GM23338 (cell line): Measurements from ENCODE around the gene USP49. TPM values are rescaled to one million over a fixed set of nuclear protein-coding genes. Genes with fewer than 3 reads are reported as not detected.

ENCODE experiments used
- ATAC-seq: fragments of 200-7000 bp; cut with Tn5 transposase; 3 replicates; pipeline ENCODE4 v1.9.1; 2020
- DNase-seq: peaks from one replicate; pipeline ENCODE4 v3.0.0-alpha.2; 2015; ENCODE audit warnings: low spot score
- H2AFZ ChIP-seq: fragments of 200-600 bp; sonication (generic); 2 replicates; pipeline ENCODE4 v1.8.0; 2016; ENCODE audit warnings: antibody characterized with exemption, mild to moderate bottlenecking, moderate library complexity
- H3F3A ChIP-seq: fragments of 200-600 bp; sonication (generic); replicated peaks from 2 replicates; pipeline ENCODE4 v1.8.0; 2017; ENCODE audit warnings: antibody characterized with exemption, mixed run types, low read depth
- H3K27ac ChIP-seq: fragments of 200-600 bp; sonication (generic); 2 replicates; pipeline ENCODE4 v1.6.1; 2016; ENCODE audit warnings: low read depth
- H3K27me3 ChIP-seq: fragments of 200-600 bp; sonication (generic); 2 replicates; pipeline ENCODE4 v1.8.0; 2016; ENCODE audit warnings: mild to moderate bottlenecking, mixed run types, moderate library complexity; ENCODE audit not compliant: insufficient read depth
- H3K36me3 ChIP-seq: fragments of 200-600 bp; sonication (generic); 2 replicates; pipeline ENCODE4 v1.8.0; 2016; ENCODE audit warnings: mild to moderate bottlenecking; ENCODE audit not compliant: insufficient read depth
- H3K4me1 ChIP-seq: fragments of 200-600 bp; sonication (generic); 2 replicates; pipeline ENCODE4 v1.8.0; 2016; ENCODE audit warnings: mild to moderate bottlenecking, moderate library complexity; ENCODE audit not compliant: insufficient read depth
- H3K4me2 ChIP-seq: fragments of 200-600 bp; sonication (generic); 2 replicates; pipeline ENCODE4 v1.7.1; 2017; ENCODE audit warnings: mixed run types
- H3K4me3 ChIP-seq: fragments of 200-600 bp; sonication (generic); 2 replicates; pipeline ENCODE4 v1.6.1; 2016; ENCODE audit warnings: mixed run types
- H3K79me2 ChIP-seq: fragments of 200-600 bp; sonication (generic); replicated peaks from 2 replicates; pipeline ENCODE4 v1.8.0; 2017; ENCODE audit warnings: mild to moderate bottlenecking; ENCODE audit not compliant: insufficient read depth
- H3K9me2 ChIP-seq: fragments of 200-600 bp; sonication (generic); 2 replicates; pipeline ENCODE4 v1.8.0; 2017; ENCODE audit not compliant: insufficient read depth
- H4K20me1 ChIP-seq: fragments of 200-600 bp; sonication (generic); replicated peaks from 2 replicates; pipeline ENCODE4 v1.8.0; 2017; ENCODE audit warnings: mild to moderate bottlenecking; ENCODE audit not compliant: insufficient read depth
- H3K27ac Mint-ChIP-seq: 2 replicates; pipeline ENCODE4 v1.8.0; 2020; ENCODE audit warnings: inconsistent platforms, mild to moderate bottlenecking, moderate library complexity, mixed read lengths
- H3K27me3 Mint-ChIP-seq: 3 replicates; pipeline ENCODE4 v1.8.0; 2022; ENCODE audit warnings: low read depth, mild to moderate bottlenecking, moderate library complexity, mixed read lengths, inconsistent platforms; ENCODE audit not compliant: insufficient read depth, poor library complexity
- H3K36me3 Mint-ChIP-seq: 3 replicates; pipeline ENCODE4 v1.8.0; 2021; ENCODE audit warnings: low read depth, mild to moderate bottlenecking, inconsistent platforms, moderate library complexity, mixed read lengths
- H3K4me1 Mint-ChIP-seq: 3 replicates; pipeline ENCODE4 v1.8.0; 2020; ENCODE audit warnings: mild to moderate bottlenecking, inconsistent platforms, mixed read lengths
- H3K4me3 Mint-ChIP-seq: 3 replicates; pipeline ENCODE4 v1.8.0; 2021; ENCODE audit warnings: moderate library complexity, mild to moderate bottlenecking, inconsistent platforms, mixed read lengths
- H3K9me3 Mint-ChIP-seq: 3 replicates; pipeline ENCODE4 v1.8.0; 2020; ENCODE audit warnings: moderate library complexity, mild to moderate bottlenecking, inconsistent platforms, mixed read lengths
- CREB1 ChIP-seq: fragments of 250-450 bp; sonication (Bioruptor Pico); IDR thresholded peaks from 2 replicates; pipeline ENCODE4 v1.5.0; 2020; ENCODE audit warnings: low read depth, mild to moderate bottlenecking, moderate library complexity
- CTCF ChIP-seq, 2 experiments: fragments of 200-600 bp in 1 of 2; sonication (generic) in 1 of 2; conservative IDR thresholded peaks; 2 replicates each; pipeline versions ENCODE4 v1.5.1 to v1.6.1; 2016 to 2017; ENCODE audit warnings: antibody characterized with exemption in 2 of 2, low read depth in 2 of 2, mild to moderate bottlenecking in 2 of 2, moderate library complexity in 1 of 2
- EZH2 ChIP-seq: fragments of 200-600 bp; sonication (generic); IDR thresholded peaks from one replicate; pipeline ENCODE4 v1.8.0; 2017; ENCODE audit warnings: antibody characterized with exemption, mild to moderate bottlenecking, low read depth; ENCODE audit not compliant: unreplicated experiment
- EZH2phosphoT487 ChIP-seq: fragments of 200-600 bp; sonication (generic); IDR thresholded peaks from one replicate; pipeline ENCODE4 v1.8.1; 2018; ENCODE audit warnings: antibody characterized with exemption; ENCODE audit not compliant: unreplicated experiment
- JUNB ChIP-seq: IDR thresholded peaks from one replicate; pipeline ENCODE4 v1.6.1; 2016; ENCODE audit warnings: antibody characterized with exemption; ENCODE audit not compliant: unreplicated experiment
- NANOG ChIP-seq: IDR thresholded peaks from 2 replicates; pipeline ENCODE4 v1.6.1; 2016; ENCODE audit warnings: antibody characterized with exemption, borderline replicate concordance
- POLR2AphosphoS5 ChIP-seq: IDR thresholded peaks from 2 replicates; pipeline ENCODE4 v1.6.1; 2016; ENCODE audit warnings: antibody characterized with exemption, low read depth
- REST ChIP-seq: IDR thresholded peaks from one replicate; pipeline ENCODE4 v1.6.1; 2018; ENCODE audit warnings: antibody characterized with exemption; ENCODE audit not compliant: unreplicated experiment
- ZNF331 ChIP-seq: fragments of 250-450 bp; sonication (Bioruptor Pico); IDR thresholded peaks from 2 replicates; pipeline ENCODE4 v1.5.0; 2020; ENCODE audit warnings: low read depth, mild to moderate bottlenecking, moderate library complexity
- polyA plus RNA-seq: library from polyadenylated mRNA; unstranded; fragments of >200 nt; fragmentation: Nextera tagmentation; extraction: Ambion mirVana; gene quantifications from 2 replicates; pipeline ENCODE4 v1.2.1, GENCODE V29; 2016
- total RNA-seq: library from RNA; depleted of rRNA; stranded (reverse); fragments of >200 nt; shearing (Covaris generic); gene quantifications from 2 replicates; pipeline ENCODE4 v1.2.3, GENCODE V29; 2014
- TF ChIP-seq, protein P1 (sequence below): IDR thresholded peaks from 2 replicates; pipeline ENCODE4 v1.6.1; 2016; ENCODE audit warnings: antibody characterized with exemption

The USP49 gene
- total and polyA plus RNA-seq, 2 experiments from 2014 or later, result 5.9 to 21.5 TPM

GRCh38 chr6:41878246-41878645 is 16.9 kb downstream of the USP49 start (continued):
- no peak for TF ChIP-seq REST
- no peak for TF ChIP-seq POLR2AphosphoS5
- TF ChIP-seq JUNB, result no peak
- no peak for TF ChIP-seq CTCF (conservative IDR thresholded peaks at IDR 0.05; ENCODE audit: low read depth in 2 of 2)
- TF ChIP-seq EZH2phosphoT487, result no peak
- TF ChIP-seq, protein P1, sequence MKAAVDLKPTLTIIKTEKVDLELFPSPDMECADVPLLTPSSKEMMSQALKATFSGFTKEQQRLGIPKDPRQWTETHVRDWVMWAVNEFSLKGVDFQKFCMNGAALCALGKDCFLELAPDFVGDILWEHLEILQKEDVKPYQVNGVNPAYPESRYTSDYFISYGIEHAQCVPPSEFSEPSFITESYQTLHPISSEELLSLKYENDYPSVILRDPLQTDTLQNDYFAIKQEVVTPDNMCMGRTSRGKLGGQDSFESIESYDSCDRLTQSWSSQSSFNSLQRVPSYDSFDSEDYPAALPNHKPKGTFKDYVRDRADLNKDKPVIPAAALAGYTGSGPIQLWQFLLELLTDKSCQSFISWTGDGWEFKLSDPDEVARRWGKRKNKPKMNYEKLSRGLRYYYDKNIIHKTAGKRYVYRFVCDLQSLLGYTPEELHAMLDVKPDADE, result no peak

GRCh38 chr6:41877051-41877680 is 18.0 kb downstream of the USP49 start:
- Histone ChIP-seq H3K4me3 (0 out of 2 replicates have a peak overlapping the region, but pooled peaks have one; percentile 2), H3K27me3 (no peaks in the 10 kb centered on the region), H4K20me1 (no peaks in the 10 kb centered on the region; the same call in 1 of the 2 replicates), H3K4me1 (peaks cover 9% of the 10 kb centered on the region), H3K36me3 (no peaks in the 10 kb centered on the region), H3K27ac (peak overlapping the region; percentile 5; the same call in 1 of the 2 replicates), H3K4me2 (peak overlapping the region; percentile 53; the same call in 1 of the 2 replicates), H3F3A (no peaks in the 10 kb centered on the region), H3K79me2 (peaks cover 4% of the 10 kb centered on the region), H3K9me2 (no peaks in the 10 kb centered on the region), H2AFZ (no peak overlapping the region)
- DNase-seq (no peak), ATAC-seq (no peak)
- Mint-ChIP-seq H3K4me3 (no peak overlapping the region), H3K27ac (no peak overlapping the region; the same call in 1 of the 2 replicates), H3K36me3 (no peaks in the 10 kb centered on the region), H3K4me1 (peaks cover 15% of the 10 kb centered on the region), H3K9me3 (no peaks in the 10 kb centered on the region), H3K27me3 (no peaks in the 10 kb centered on the region)
- TF ChIP-seq, protein P1, result no peak
- TF ChIP-seq REST, result no peak
- TF ChIP-seq CTCF (conservative IDR thresholded peaks at IDR 0.05; ENCODE audit: low read depth in 2 of 2), result no peak
- TF ChIP-seq EZH2, result no peak
- TF ChIP-seq CREB1 (CRISPR knock-in tag), result no peak
- TF ChIP-seq NANOG, result no peak
- no peak for TF ChIP-seq POLR2AphosphoS5
- no peak for TF ChIP-seq EZH2phosphoT487
- TF ChIP-seq ZNF331 (CRISPR knock-in tag), result no peak
